Posterior cingulate gyrus (tissue), 11 donors: Measurements from ENCODE around the gene TMEM106A.
A peak's percentile ranks its signal among the peaks of the same experiment; 100 is the strongest.
"Not testable (repeated sequence)": the region's sequence is repeated elsewhere in the genome, so short reads cannot be mapped to it uniquely, and the experiment has no call there.

Experiments
- DNase-seq, 10 donors: peaks; one replicate each; pipeline versions ENCODE4 v3.0.0 to v3.0.0-alpha.2; 2020 to 2021; ENCODE audit warnings: mixed read lengths in 3 of 10
- intact Hi-C: fragments of 100-400 bp; cut with DNase I; formaldehyde crosslinking; loops from one replicate; pipeline ENCODE4 v1.15.1; 2023

TMEM106A gene, protein sequence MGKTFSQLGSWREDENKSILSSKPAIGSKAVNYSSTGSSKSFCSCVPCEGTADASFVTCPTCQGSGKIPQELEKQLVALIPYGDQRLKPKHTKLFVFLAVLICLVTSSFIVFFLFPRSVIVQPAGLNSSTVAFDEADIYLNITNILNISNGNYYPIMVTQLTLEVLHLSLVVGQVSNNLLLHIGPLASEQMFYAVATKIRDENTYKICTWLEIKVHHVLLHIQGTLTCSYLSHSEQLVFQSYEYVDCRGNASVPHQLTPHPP

DNA sequence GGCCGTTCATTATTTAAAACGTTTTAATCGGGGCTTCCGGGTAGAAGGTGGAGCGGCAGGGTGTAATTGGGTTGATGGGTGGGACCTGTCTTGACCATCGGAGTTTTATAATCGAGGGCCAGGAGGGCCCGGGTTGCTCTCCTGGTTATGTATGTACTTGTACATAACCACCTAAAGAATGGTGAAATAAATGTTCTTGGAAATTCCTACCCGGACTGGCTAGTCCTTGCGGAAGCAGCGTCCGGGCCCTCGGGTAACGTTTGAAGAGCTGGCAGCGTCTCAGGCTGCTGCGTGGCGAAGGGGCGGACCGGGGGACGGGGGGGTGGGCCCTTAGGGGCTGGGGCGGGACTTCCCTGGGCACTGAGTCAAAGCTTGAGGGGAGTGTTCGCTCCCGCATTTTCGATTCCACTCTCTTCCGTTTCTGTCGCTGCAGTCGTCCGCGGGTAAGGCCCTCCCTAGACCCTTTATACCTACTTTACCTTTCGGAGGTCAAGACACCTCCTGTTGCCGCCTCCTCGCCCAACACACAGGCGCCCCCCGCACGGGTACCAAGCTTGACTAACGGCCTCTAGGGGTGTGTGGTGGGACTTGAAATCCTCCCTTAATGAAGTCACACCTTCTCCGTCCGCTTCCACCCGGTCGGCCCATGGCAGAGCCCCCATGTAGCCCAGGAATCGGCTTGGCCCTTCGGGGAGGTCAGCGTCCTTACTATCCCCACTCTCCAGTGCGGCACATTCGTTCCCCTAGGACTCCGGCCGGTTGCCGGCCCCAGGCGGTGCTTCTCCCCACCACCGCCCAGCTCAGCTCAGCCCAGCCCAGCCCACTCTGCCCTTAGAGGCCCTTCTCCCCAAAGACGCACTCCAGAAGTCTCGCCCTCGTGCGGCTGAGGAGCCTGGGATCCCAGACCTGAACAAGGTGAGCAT, at the start of gene TMEM106A:
Gene TMEM106A, plus strand, starts transcription at position 396 of the 923 bp plus-strand sequence. CDS start 1,167 bp downstream, outside the sequence.
- intact Hi-C loops: no loop called here
- DNase-seq: peak in 5 of 10 donors; percentile 5 to 85 (median 19)

DNA sequence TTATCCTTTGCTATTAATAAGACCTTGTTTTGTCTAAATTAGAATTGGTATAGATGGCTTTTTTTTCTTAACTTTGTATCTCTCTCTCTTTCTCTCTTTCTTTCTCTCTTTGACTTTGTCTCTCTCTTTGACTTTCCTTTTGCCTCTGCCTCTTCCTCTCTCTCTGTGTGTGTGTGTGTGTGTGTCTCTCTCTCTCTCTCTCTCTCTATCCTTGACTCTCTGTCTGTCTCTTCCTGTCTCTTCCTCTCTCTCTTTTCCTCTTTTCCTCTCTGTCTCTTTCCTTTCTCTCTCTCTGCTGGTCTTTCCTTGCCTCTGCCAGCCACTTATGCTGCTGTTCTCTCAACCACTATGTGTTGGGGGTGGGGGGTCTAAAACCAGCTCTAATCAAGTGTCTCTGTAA, 45.7 kb upstream of the TMEM106A start:
- intact Hi-C loops, DNase-seq: not testable (repeated sequence)

DNA sequence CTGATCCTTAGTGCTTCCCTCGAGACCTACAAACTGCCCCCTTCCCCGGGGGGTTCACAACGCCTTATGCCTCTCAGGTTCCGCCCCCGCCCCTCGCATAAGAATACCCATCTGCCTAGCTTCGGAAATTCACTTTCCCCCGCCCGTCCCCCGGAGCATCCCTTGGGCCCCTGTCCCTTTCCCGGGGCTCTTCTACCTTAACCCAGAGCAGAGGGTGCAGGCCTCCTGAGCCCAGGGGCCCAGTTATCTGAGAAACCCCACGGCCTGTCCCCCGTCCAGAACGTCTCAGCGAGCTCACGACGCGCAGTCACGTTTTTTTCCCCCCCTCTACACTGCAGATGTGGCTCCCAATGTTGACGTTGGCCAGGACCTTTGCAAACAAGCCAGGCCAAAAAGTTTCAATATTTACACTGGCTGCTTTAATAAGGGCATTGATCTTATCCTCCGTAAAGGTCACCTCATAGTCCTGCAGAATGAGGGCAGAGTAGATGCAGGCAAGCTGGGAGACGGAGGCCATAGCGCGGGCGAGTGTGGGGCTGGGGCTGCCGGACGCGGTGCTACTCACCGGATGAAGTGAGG, 42.0 kb upstream of the TMEM106A start:
- DNase-seq: peak in 4 of 10 donors; percentile 10 to 73 (median 33)
- intact Hi-C loops: loop anchor here (2.0 to 5.0 kb wide), 2 partner anchors 42 to 147 kb away; partner anchors contain the start of genes BRCA1 and VAT1

DNA sequence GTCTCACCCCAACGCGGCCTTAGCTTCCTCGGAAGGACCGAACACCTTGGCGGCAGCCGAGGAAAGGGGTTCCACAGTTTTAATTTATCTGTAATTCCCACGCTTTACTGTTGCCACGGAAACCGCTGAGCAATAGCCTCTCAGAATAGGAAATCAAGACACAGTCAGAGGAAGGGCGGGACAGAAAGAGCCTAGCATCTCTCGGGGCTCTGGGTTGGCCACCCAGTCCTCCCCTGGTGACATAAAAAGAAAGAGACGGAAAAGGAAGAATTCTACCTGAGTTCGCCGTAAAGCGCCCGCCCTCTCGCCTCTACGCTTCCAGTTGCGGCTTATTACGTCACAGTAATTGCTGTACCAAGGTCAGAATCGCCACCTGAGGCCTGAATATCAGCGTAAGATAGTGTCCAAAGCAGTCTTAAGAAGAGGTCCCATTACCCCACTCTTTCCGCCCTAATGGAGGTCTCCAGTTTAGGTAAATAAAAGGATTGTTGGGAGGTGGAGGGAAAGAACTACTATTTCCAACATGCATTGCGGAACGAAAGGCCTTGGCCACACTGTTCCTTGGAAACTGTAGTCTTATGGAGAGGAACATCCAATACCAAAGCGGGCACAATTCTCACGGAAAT, 41.4 kb upstream of the TMEM106A start:
- intact Hi-C loops: loop anchor here (2.0 to 5.0 kb wide), 2 partner anchors 43 to 147 kb away; partner anchors contain the start of genes BRCA1 and VAT1

DNA sequence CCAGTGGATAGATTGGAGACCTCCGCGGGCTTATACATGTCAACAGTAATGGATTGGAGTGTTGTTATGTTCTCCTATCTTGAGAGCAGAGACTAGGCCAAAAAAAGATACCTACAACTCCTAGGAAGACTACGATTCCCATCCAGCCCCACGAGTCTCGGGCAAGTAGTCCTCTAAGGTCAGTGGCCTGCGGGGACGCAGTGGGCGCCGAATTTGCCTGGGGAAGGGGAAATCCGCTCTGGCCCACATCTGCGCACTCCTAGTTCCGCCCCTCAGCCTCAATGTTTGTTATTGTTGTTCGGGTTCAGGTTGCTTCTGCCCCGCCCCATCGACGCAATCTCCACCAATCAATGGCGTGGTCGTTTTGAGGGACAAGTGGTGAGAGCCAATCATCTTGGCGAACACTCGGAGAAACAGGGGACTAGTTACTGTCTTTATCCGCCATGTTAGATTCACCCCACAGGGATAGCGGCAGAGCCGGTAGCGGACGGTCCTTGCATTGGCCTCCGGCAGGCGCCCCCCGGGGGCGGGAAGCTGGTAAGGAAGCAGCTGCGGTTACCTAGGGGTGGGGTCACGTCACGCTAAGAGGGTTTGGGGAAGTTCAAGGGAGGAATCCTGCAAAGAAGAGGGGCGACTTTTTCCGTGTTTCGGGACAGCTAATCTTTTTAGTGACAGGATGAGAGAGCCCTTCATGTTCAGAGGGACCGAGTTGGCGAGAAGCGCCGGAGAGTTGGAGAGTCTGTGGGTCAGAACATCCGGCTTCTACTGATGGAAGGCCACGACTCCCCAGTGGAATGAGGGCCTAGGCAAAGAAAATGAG, 40.7 kb upstream of the TMEM106A start, which contains the start of gene NBR1:
Gene NBR1, plus strand, starts transcription at position 449 of the 820 bp plus-strand sequence. CDS start 4,586 bp downstream, outside the sequence.
- intact Hi-C loops: loop anchor here (2.0 to 5.0 kb wide), 2 partner anchors 44 to 148 kb away; partner anchors contain the start of genes BRCA1 and VAT1
- DNase-seq: peak; percentile 92 to 99 (median 96)

More for the DNA sequence above, 41.4 kb upstream of the TMEM106A start:
- DNase-seq: peak; percentile 67 to 97 (median 83)

DNA sequence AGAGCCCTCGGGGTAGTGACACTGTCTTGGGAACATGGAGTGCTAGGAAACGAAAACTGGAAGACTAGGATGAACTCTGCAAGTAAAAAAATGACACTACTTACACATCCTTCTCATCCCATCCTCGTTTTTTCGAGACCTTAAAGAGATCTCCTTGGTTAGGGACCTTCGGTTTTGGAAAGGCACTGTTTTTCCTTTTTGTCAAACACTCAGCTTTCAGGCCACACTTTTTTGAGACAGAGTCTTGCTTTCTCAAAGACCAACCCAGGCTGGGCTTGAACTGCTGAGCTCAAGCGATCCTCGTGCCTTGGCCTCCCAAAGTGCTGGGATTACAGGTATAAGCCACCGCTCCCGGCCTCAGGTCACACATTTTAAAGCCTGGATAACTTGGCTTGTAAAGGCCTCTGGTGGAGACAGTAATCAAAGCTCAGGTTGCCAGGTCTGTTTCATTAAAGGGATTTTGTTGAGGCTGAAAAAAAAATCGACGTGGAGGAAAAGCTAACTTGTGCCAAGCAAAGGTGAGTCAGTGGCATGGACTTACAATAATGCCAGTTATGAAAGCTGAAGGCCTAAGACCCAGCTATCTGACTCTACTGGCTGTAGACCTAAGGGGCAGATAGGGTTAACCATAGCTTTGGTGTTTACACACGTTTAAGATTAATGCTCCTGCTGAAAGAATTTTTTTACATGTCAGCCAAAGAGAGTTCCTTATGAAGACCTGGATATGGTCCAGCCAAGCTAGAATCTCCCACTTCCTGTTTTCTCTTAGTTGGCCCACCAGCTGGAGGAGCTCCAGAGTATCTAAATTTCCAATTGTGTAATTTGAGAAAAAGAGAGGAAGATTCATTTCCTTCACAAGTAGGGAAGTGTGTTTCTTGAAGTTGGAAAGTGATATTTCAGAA, 39.8 kb upstream of the TMEM106A start:
- peak in 1 of 10 donors; percentile 18 for DNase-seq
- intact Hi-C loops: loop anchor here (2.0 to 5.0 kb wide), 2 partner anchors 45 to 149 kb away; partner anchors contain the start of genes BRCA1 and VAT1

DNA sequence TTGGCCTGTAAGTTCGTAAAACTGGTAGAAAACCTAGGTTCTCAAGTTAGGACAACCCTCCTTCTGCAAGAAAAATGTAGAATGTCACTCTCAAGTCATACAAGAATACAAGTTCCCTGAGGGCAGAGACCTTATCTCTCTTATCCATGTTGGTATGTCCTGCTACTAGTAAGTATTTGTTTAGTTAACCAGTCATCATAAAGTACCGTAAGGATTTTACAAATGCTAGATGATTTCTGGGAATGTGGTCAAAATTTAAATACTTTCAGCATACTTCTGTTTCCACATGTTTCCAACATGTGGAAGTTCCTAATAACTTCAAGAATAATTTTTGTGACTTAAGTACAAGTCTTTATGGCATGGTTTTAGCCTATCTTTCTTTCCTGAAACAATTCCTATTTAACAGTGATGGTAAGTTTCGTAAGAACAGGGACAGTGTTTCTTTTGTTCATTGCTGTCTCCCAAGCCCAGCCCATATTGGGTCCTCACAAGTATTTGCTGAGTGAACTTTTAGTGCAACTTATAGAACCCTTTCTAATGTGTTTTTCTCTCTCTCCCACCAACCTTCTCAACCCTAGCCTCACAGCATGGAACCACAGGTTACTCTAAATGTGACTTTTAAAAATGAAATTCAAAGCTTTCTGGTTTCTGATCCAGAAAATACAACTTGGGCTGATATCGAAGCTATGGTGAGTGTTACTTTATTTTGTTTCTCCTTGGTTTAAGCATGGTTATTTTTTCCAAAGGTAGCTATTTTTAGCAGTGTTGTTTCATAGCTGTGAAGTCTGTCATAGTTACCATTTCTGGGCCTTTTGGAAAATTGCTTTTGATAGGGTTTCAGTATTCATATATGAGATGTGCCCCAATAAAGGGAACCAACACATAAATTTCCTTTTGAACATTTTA, 36.2 kb upstream of the TMEM106A start:
- intact Hi-C loops: no loop called here
- DNase-seq: peak in 1 of 10 donors; percentile 2

DNA sequence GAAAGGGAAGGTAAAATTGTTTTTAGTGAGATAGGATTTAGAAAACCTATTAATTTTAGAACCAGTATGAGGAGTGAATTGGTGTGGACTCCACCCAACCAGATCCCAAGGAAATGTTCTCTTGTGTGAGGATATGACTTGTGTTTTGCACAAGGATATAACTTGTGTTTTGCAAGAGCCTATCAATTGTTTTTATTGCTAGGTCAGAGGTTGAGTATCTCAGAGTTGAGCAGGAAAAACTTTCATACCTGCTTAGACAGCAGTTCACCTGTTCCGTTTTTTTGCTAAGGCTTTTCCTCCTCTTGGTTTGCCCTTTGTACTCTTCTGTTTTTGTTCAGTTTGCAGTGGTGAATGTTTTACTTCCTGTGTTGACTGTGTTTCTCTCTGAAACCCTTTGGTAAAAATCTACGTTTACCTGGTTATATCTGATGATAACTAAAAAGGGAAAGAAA, 35.5 kb upstream of the TMEM106A start:
- intact Hi-C loops: no loop called here
- DNase-seq: no peak

DNA sequence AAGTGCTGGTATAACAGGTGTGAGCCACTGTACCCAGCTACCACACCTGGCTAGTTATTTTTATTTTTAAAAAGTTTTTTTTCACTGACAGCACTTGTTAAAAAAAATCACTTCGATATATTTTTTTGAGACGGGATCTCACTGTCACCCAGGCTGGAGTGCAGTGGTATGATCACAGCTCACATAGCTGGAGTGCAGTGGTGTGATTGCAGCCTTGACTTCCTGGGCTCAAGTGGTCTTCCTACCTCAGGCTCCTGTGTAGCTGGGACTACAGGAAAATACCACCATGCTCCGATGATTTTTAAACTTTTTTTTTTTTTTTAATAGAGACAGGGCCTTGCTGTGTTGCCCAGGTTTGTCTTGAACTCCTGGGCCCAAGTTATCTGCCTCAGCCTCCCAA, 27.8 kb upstream of the TMEM106A start:
- DNase-seq: no peak
- intact Hi-C loops: no loop called here

DNA sequence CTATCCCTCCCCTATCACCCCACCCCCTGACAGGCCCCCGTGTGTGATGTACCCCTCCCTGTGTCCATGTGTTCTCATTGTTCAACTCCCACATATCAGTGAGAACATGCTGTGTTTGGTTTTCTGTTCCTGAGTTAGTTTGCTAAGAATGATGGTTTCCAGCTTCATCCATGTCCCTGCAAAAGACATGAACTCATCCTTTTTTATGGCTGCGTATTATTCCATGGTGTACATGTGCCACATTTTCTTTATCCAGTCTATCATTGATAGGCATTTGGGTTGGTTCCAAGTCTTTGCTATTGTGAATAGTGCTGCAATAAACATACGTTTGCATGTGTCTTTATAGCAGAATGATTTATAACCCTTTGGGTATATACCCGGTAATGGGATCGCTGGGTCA, 25.0 kb upstream of the TMEM106A start:
- intact Hi-C loops: not testable (repeated sequence)

DNA sequence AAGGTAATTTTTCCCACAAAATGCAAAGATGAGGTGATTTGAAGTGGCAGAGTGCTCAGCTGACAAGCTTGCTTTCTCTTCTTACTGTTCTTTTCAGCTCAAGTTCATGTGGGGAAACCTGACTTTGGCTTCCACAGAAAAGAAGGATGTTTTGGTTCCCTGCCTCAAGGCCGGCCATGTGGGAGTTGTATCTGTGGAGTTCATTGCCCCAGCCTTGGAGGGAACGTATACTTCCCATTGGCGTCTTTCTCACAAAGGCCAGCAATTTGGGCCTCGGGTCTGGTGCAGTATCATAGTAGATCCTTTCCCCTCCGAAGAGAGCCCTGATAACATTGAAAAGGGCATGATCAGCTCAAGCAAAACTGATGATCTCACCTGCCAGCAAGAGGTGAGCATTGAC, 18.4 kb upstream of the TMEM106A start:
- intact Hi-C loops: no loop called here
- no peak for DNase-seq

More for the DNA sequence above, 25.0 kb upstream of the TMEM106A start:
- DNase-seq: not testable (repeated sequence)

DNA sequence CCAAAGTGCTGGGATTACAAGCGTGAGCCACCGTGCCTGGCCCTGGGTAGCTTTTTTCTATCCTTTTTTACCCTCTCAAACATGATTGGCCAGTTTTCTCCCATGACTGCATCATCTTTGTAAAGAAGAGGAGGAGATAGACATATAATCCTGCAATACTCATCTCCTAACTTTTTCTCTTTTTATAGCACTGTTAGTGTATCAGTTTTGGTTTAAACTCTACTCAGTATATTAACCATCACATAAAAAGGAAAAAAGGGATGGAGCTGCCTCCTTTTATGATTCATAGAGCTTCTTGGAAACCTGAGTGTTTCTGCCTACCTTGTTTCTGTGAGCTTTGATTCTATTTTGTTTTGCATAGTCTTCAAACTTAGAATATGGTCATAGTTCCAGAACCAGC, 12.0 kb upstream of the TMEM106A start:
- no peak for DNase-seq
- intact Hi-C loops: no loop called here

DNA sequence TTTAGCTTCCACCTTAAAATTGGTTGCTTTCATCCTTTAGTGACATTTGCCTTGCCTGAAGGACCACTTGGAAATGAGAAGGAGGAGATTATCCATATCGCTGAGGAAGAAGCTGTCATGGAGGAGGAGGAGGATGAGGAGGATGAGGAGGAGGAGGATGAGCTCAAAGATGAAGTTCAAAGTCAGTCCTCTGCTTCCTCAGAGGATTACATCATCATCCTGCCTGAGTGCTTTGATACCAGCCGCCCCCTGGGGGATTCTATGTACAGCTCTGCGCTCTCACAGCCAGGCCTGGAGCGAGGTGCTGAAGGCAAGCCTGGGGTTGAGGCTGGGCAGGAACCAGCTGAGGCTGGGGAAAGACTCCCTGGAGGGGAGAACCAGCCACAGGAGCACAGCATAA, 11.5 kb upstream of the TMEM106A start:
- intact Hi-C loops: no loop called here
- peak in 1 of 10 donors; percentile 46 for DNase-seq

DNA sequence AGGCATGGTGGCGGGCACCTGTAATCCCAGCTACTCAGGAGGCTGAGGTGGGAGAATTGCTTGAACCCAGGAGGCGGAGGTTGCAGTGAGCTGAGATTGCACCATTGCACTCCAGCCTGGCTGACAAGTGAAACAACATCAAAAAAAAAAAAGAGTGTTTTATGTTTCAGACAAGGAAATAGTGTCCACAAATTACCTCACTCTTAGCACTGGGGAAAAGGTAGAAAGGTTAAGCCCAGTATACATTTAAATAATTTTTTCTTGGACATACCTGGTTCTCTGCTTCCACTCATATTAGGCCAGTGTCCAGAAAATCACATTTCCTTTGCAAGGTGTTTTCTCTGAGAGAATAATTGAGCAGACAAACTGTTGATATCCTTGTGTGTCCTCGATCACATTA, 8.7 kb upstream of the TMEM106A start:
- intact Hi-C loops, DNase-seq: not testable (repeated sequence)

DNA sequence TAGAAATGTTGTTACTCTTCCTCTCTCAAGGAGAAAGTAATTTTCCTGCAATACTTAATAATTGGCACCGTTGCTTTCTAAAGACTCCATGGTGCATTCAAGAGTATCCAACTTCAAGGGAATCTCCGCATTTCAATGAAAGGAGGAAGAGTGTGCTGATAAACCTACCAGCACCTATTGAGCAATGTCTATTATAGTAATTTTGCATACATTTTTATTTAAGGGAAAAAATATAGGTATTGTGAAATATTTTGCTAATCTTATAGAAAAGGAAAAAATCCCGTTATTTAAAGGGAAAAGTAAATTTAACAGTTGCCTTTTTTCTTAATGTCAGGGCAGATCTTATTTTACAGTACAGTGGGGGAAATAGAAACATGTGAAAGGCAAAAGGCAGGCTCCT, 1.1 kb upstream of the TMEM106A start:
- intact Hi-C loops: no loop called here
- no peak for DNase-seq

DNA sequence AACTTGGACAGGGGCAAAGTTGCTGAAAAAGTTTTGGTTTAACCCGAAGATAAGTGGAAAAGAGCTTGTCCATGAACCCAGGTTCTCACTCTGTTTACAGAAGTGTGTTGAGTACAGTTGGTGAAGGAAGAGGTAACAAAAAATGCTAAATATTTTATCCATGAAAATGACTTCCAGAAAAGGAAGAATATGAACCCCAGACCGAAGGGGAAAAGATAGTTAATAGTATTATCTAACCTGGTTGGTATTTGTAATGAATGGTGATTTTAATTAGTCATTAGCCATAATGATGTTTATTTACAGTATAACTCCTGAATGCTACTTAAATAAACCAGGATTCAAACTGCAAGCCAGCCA, 574 bp upstream of the TMEM106A start:
- DNase-seq: no peak
- intact Hi-C loops: no loop called here
